ENCODE results near the gene TEX2. TPM values are rescaled to one million over a fixed set of nuclear protein-coding genes. Genes with fewer than 3 reads are reported as not detected.

Gene TEX2
- total RNA-seq, 3 donors from 2014 or later: 18.4 to 20.4 (median 19.9) TPM

DNA sequence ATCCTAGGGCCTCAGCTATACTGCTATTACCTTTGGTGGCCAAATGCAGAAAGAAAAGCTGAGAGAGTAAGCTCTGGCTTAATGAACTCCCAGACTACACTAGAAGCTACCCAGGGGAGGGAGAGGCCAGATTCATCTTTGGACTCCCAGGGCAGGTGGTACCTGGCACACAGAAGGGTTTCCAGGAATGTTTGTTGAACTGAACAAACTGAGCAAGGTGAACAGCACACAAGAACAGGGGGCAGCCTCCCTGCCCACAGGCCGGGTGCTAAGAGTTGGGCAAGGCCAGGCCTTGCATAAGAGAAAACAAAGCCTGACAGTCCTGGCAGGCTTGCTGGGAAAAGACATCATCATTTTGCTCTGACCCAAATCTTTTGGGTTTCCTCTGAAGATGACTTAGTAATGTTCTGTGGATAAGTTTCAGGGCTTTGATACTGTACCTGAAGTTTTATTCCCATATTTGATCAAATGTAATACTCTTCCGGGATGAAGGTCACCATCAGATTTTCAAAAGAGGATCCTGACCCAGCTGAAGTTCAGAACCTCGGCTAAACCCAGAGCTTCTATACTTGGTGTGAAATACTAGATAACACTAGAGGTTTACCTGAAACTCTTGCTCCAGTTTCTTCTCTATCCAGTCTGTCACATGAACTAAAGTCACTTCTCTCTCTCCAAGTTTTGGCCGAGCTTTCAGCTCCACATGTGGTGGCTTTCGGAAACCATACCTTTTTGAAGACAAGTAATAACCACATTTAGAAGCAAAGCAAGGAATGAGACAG lies 112.6 kb downstream of the TEX2 start:
- ATAC-seq (no peak), DNase-seq (no peak)
- peaks cover 18% of the 10 kb centered on the region for H3K4me1 Mint-ChIP-seq (ENCODE audit: low read depth)
- H3K27me3 Mint-ChIP-seq (ENCODE audit: low read depth): no peaks in the 10 kb centered on the region
- H3K9me3 Mint-ChIP-seq: no peaks in the 10 kb centered on the region
- H3K4me3 Mint-ChIP-seq: no peak overlapping the region
- peaks cover 36% of the 10 kb centered on the region for H3K36me3 Mint-ChIP-seq (ENCODE audit: insufficient read depth)

DNA sequence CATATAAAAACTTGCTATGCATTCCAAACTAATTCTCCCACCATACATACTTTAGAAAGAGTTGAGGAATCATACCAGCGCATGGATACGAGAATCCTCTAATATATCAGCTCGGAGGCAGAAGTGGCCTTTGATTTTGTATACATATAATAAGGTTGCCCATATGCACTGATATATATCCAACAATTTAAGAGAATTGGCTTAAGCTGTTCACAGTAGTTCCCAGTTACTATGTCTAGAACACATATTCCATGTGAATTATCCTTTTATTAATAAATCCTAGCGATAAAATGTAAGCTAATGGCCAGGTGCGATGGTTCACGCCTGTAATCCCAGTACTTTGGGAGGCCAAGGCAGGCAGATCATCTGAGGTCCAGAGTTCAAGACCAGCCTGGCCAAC lies 113.9 kb downstream of the TEX2 start:
- H3K27me3 Mint-ChIP-seq (ENCODE audit: low read depth): no peaks in the 10 kb centered on the region
- no peak for ATAC-seq
- H3K36me3 Mint-ChIP-seq (ENCODE audit: insufficient read depth): peaks cover 36% of the 10 kb centered on the region
- no peak overlapping the region for H3K4me3 Mint-ChIP-seq
- no peak for DNase-seq
- peaks cover 23% of the 10 kb centered on the region for H3K4me1 Mint-ChIP-seq (ENCODE audit: low read depth)
- no peaks in the 10 kb centered on the region for H3K9me3 Mint-ChIP-seq

DNA sequence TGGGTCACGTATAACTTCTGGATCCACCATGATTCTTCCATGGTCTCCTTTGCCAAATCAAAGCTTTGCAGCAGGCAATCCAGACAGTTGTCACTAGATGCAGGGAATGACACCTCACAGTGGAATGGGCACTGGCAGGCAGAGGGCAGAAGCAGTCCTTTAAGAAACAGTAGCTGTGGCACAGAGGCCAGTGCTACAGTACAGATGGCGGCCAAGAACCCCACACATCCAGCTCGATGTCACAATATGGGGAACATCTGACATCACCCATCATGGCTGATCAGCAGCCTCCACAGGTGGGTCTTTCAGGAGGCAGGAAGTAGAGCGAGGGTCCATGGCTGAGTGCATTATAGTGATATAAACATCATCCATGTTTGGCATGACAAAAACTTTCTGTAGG lies 114.4 kb downstream of the TEX2 start:
- no peaks in the 10 kb centered on the region for H3K9me3 Mint-ChIP-seq
- H3K4me3 Mint-ChIP-seq: no peak overlapping the region
- no peaks in the 10 kb centered on the region for H3K27me3 Mint-ChIP-seq (ENCODE audit: low read depth)
- ATAC-seq: no peak
- peaks cover 23% of the 10 kb centered on the region for H3K4me1 Mint-ChIP-seq (ENCODE audit: low read depth)
- peaks cover 36% of the 10 kb centered on the region for H3K36me3 Mint-ChIP-seq (ENCODE audit: insufficient read depth)
- no peak for DNase-seq

DNA sequence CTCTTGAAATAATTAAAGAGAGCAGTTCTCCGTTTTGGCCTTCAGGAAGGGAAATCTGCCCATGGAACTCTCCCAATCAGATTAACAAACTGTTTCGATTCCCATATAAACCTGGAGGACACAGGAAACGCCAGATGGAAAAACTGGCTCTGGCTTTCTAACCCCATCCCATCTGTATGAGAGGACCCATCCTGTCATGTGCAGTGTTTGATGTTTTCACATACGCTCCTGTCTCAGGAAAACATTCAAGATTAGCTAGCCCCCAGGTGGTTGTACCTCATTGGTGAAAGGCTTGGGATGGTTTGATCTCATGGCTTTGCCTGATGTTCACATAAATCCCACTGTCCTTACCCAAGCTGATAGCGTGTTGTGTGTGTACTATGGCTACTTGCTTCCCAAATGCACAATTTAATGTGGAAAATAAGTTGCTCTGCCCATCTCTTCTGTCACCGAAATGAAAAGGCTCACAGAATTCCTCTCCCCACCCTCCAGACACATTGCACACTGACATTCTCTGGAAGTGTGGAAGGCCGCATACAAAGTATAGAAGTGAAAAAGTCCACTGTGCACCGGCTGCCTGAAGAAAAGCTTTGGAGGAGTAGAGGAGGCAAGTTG lies 114.9 kb downstream of the TEX2 start:
- ATAC-seq (no peak), DNase-seq (no peak)
- Mint-ChIP-seq H3K36me3 (ENCODE audit: insufficient read depth) (peaks cover 33% of the 10 kb centered on the region), H3K4me1 (ENCODE audit: low read depth) (peaks cover 23% of the 10 kb centered on the region), H3K9me3 (no peaks in the 10 kb centered on the region), H3K4me3 (peak overlapping the region; percentile 37), H3K27me3 (ENCODE audit: low read depth) (no peaks in the 10 kb centered on the region)

DNA sequence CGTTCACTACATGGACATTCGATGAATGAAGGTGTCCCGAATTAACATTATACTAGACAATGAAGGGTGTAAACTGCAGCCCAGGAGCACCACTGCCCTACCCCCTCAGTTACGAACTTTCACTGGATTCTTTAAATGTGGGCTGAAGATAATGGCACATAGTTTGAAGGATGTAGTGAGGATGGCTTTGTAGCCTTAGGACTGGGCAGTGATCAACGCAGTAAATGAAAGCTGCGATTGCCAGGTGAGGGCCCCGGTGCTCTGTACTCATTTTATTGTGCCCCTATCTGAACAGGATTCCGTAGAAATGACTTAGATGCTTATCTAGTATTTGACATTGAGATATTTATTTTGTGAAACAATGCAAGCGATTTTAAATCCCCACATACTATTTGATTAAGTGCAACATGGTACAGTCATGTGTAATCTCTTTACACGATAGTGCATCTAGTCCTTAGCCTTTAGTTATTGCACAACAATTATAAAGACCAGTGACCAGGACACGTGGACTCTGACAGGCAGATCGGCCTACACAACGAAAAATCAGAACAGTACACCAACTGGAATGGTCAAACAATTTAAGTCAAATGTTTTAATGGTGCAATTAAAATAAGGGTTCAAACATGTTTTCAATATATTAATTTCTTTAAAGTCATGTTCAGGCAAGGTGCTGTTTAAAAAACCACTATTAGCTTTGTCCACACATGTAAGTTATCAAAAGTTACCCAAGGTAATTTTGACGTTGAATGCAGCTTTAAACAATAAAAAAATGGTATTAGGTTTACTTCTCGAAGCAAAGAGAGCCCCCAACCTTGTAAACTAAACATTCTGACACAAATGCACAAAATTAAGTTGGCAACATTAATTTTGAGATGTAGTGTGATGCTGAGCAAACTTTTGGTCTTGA lies 115.7 kb downstream of the TEX2 start:
- Mint-ChIP-seq H3K36me3 (ENCODE audit: insufficient read depth) (peaks cover 26% of the 10 kb centered on the region), H3K9me3 (no peaks in the 10 kb centered on the region), H3K4me3 (no peak overlapping the region), H3K27me3 (ENCODE audit: low read depth) (no peaks in the 10 kb centered on the region), H3K4me1 (ENCODE audit: low read depth) (peaks cover 23% of the 10 kb centered on the region)
- ATAC-seq (peak in 1 of 2 donors; percentile 6), DNase-seq (no peak)

DNA sequence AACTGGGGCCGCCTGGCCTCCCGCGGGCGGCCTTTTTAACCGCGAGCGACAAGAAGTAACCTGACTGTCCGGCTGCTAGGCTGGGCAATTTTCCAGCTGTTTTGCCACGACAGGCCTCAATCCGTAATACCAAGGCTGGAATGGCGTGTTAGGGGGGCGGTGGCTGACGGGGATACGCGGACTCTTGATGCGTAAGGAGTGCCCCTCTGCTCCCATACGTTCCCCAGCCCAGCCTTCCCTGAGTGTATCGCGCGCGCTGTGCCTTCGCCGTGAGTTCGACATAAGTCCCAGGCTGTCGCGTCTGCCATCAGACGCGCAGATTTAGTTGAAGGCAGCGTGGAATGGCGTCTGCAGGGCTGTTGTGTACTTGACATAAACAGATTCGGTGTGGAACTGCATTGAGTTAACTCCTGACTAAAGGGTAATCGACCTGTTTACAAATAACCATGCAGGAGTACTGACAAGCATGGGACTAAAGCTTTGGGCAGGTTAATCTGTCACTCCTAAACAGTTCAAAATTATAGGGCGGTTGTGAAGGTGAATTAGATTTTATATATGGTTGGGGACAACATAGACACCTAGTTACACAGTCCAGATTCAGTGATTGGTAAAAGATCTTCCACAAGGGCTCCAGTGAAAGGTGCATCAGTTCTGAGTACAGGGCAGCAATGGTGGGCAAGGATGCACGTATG lies 116.5 kb downstream of the TEX2 start:
- peak; percentile 50 for DNase-seq
- peaks cover 24% of the 10 kb centered on the region for H3K36me3 Mint-ChIP-seq (ENCODE audit: insufficient read depth)
- no peaks in the 10 kb centered on the region for H3K27me3 Mint-ChIP-seq (ENCODE audit: low read depth)
- H3K9me3 Mint-ChIP-seq: no peaks in the 10 kb centered on the region
- peaks cover 23% of the 10 kb centered on the region for H3K4me1 Mint-ChIP-seq (ENCODE audit: low read depth)
- ATAC-seq: peak; percentile 17 to 30
- H3K4me3 Mint-ChIP-seq: no peak overlapping the region

DNA sequence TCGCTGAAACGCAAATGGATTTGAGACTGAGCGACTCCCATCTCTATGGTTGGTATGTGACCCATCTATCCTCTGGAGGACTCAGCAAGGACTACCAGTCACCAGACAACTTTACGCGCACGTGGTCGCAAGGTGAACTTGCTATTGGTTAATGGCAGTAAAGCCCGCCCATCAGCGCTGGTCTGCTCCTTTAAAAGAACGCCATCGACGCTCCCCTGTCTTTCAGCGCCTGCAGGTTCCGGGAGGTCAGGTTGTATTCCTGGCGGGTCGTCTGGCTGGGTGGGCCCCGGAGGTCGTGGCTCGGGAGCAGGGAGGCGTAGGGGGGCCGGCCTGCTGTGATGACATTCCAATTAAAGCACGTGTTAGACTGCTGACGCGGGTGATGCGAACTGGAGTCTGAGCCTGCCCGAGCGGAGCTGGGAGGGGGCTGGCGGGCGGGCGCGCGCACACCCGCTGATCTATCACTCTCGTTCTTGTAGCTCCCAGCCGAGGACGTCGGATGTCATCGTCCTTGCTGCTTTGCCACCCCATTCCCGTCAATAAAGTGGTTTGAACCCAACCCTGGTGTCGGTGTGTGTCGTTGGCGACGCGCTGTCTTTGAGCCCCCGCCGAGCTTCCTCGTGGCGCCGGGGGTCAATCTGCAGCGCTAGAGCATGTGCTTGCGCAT lies 117.2 kb downstream of the TEX2 start:
- Mint-ChIP-seq H3K4me1 (ENCODE audit: low read depth) (peaks cover 23% of the 10 kb centered on the region), H3K4me3 (no peak overlapping the region), H3K9me3 (no peaks in the 10 kb centered on the region), H3K27me3 (ENCODE audit: low read depth) (no peaks in the 10 kb centered on the region), H3K36me3 (ENCODE audit: insufficient read depth) (peaks cover 21% of the 10 kb centered on the region)
- DNase-seq (peak; percentile 95), ATAC-seq (peak; percentile 93 to 95)

DNA sequence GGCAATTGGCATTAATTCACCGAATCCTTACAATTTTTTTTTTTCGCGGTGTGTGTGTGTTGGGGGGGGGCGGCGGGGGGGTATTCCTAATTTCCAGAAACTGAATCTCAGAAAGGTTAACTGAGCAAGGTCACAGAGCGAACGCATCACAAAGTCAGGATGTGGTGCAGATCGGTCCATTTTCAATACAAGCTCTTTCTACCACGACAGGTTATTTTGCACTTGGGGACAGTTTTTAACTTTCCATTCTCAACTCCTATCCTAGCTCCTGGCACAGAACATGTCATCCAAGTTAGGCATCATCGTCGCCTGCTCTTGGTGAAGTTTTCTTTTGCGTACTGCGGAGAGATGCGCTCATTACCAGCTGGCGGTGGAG lies 117.7 kb downstream of the TEX2 start:
- DNase-seq (no peak), ATAC-seq (no peak)
- Mint-ChIP-seq H3K9me3 (no peaks in the 10 kb centered on the region), H3K4me1 (ENCODE audit: low read depth) (peaks cover 23% of the 10 kb centered on the region), H3K36me3 (ENCODE audit: insufficient read depth) (peaks cover 21% of the 10 kb centered on the region), H3K27me3 (ENCODE audit: low read depth) (no peaks in the 10 kb centered on the region), H3K4me3 (no peak overlapping the region)

DNA sequence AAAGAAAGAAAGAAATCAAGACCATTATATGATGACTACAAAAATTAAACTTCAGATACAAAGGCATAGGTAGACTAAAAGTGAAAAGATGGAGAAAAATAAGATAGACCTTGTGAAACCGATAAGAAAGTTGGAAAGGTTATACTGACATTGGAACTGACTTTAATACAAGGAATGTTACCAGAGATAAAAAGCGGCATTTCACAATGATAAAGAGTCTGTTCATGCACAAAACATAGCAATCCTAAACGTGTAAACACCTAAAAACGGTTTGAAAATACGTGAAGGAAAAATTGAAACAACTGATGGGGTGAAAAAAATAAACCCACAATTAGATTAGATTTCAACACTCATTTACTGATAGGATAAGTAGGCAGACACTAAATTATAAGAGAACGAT lies 123.5 kb downstream of the TEX2 start:
- H3K4me3 Mint-ChIP-seq: no peak overlapping the region
- DNase-seq (no peak), ATAC-seq (no peak)
- no peaks in the 10 kb centered on the region for H3K4me1 Mint-ChIP-seq (ENCODE audit: low read depth)
- no peaks in the 10 kb centered on the region for H3K36me3 Mint-ChIP-seq (ENCODE audit: insufficient read depth)
- H3K27me3 Mint-ChIP-seq (ENCODE audit: low read depth): no peaks in the 10 kb centered on the region
- H3K9me3 Mint-ChIP-seq: no peaks in the 10 kb centered on the region

DNA sequence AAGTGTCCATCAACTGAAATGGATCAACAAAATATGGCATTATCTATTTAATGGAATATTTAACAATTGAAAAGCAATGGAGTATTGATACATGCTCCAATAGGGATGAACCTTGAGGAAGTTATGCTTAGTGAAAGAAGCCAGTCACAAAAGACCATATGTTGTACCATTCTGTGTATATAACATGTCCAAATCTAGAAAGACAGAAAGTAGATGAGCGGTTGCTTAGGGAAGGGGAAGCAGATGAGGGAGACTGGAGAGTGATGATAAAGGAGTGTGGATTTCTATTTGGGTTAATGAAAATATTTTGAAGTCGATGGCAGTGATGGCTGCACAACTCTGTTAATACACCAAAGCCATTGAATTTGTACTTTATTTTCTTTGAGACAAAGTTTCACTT lies 124.6 kb downstream of the TEX2 start:
- Mint-ChIP-seq H3K36me3 (ENCODE audit: insufficient read depth) (no peaks in the 10 kb centered on the region), H3K27me3 (ENCODE audit: low read depth) (no peaks in the 10 kb centered on the region), H3K4me3 (no peak overlapping the region), H3K4me1 (ENCODE audit: low read depth) (peaks cover 2% of the 10 kb centered on the region), H3K9me3 (no peaks in the 10 kb centered on the region)
- no peak for ATAC-seq
- no peak for DNase-seq

DNA sequence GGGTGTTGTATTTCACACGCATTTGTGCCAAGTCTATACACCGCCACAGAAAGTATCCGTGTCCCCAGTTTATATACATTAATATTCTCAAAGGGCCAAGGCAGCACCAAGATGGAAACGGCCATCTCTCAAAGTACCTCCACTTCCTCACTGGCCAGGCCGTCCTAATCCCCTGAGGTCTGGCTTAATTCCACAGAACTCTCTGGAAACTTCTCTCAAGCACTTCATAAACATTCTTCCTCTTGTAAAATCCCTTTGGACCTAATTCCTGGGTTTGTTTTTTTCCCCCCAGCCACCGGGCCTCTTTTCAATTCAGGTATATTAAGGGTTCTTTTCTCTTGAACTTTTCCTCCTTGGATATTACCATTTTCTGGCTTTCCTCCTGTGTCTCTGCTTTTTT lies 128.1 kb downstream of the TEX2 start:
- DNase-seq (no peak), ATAC-seq (no peak)
- Mint-ChIP-seq H3K36me3 (ENCODE audit: insufficient read depth) (no peaks in the 10 kb centered on the region), H3K4me3 (no peak overlapping the region), H3K27me3 (ENCODE audit: low read depth) (no peaks in the 10 kb centered on the region), H3K9me3 (no peaks in the 10 kb centered on the region), H3K4me1 (ENCODE audit: low read depth) (peaks cover 19% of the 10 kb centered on the region)

DNA sequence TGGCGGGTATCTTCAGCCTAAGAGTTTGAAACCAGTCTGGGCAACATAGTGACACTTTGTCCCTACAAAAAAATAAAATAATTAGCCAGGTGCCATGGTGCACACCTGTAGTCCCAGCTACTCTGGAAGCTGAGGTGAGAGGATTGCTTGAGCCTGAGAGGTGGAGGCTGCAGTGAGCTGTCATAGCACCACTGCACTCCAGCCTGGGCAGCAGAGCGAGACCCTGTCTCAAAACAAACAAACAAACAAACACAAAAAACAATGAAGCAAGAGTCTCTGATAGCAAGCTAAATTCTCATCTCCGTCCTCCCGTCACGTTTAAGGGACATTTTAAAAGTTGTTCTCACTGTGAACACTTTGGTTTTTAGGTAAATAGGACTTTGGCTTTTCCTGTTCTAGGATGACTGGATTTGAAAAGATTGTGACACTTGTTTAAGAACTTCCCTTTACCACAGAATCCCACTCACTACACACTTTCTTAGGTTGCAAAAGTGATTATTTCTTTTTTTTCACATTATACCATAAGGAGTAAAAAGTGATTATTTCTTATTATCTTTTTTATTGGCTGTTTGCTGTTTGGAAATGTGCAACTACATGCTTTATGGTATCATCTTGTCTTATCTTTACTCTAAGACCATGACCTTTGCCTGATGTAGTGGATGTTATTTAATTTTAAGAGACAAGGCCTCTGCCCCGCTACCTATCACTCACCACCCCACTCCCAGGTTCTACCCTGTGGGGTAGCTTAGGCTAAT lies 128.7 kb downstream of the TEX2 start:
- H3K27me3 Mint-ChIP-seq (ENCODE audit: low read depth): no peaks in the 10 kb centered on the region
- DNase-seq (no peak), ATAC-seq (no peak)
- peaks cover 19% of the 10 kb centered on the region for H3K4me1 Mint-ChIP-seq (ENCODE audit: low read depth)
- H3K4me3 Mint-ChIP-seq: no peak overlapping the region
- no peaks in the 10 kb centered on the region for H3K36me3 Mint-ChIP-seq (ENCODE audit: insufficient read depth)
- no peaks in the 10 kb centered on the region for H3K9me3 Mint-ChIP-seq

DNA sequence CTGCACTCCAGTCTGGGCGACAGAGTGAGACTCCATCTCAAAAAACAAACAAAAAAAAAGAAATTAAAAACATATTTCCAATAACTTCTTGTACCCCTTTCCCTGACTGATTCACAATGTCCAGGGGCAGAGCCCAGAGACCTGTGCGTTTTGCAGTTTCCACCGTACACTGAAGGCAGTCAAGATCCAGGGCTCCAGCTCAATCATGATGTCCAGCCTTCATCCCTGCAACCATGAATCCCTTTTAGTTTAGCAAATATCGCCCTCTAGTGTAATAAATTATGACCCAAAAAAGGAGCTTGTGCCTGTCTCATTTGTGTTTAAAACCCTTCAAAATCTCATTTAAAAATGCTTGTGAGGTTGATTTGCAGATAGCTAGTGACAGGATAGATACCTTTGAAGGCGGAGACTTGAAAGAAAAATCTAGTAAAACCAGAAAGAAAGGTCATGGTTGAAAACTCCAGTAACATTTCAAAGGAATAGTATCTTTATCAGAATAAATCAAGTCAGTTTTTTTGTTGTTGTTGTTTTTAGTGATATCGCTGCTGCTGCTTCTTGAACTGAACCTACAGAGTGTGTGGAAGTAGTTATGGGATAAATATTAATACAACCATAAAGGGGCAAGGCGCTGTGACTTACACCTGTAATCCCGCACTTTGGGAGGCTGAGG lies 129.4 kb downstream of the TEX2 start:
- ATAC-seq: no peak
- Mint-ChIP-seq H3K4me1 (ENCODE audit: low read depth) (peaks cover 22% of the 10 kb centered on the region), H3K9me3 (no peaks in the 10 kb centered on the region), H3K4me3 (no peak overlapping the region), H3K27me3 (ENCODE audit: low read depth) (no peaks in the 10 kb centered on the region), H3K36me3 (ENCODE audit: insufficient read depth) (no peaks in the 10 kb centered on the region)
- no peak for DNase-seq

All from activated T-cell treated with anti-CD3 and anti-CD28 coated beads, Interleukin-2, amount 50 U/mL, for 4 hours (primary cell).